ENCODE measurements around the gene GPR137. TPM values are rescaled to one million over a fixed set of nuclear protein-coding genes. Genes with fewer than 3 reads are reported as not detected.

The GPR137 gene
- total RNA-seq, 1 donor from 2014 or later: 55.9 TPM

Other genes starting within 250 kb of the GPR137 start
- 2.4 and 3.0 TPM in 2 replicates for gene FLRT1, start 249.9 kb upstream of the GPR137 start, total RNA-seq
- 22.1 and 26.1 TPM in 2 replicates for gene MACROD1, start 119.7 kb upstream of the GPR137 start, total RNA-seq
- gene STIP1, start 99.7 kb upstream of the GPR137 start, total RNA-seq: 294 and 296 TPM in 2 replicates
- 2.8 and 3.8 TPM in 2 replicates for gene FERMT3, start 79.1 kb upstream of the GPR137 start, total RNA-seq
- 40.2 and 43.2 TPM in 2 replicates for gene TRPT1, start 59.7 kb upstream of the GPR137 start, total RNA-seq
- 35.7 and 40.8 TPM in 2 replicates for gene NUDT22, start 59.6 kb upstream of the GPR137 start, total RNA-seq
- gene DNAJC4, start 55.3 kb upstream of the GPR137 start, total RNA-seq: 27.2 TPM in 2 replicates
- gene VEGFB, start 51.3 kb upstream of the GPR137 start, total RNA-seq: 61.2 and 62.7 TPM in 2 replicates
- 29.2 and 33.7 TPM in 2 replicates for gene FKBP2, start 44.8 kb upstream of the GPR137 start, total RNA-seq
- gene PPP1R14B, start 38.9 kb upstream of the GPR137 start, total RNA-seq: 286 and 296 TPM in 2 replicates
- 36.4 and 40.5 TPM in 2 replicates for gene PLCB3, start 34.3 kb upstream of the GPR137 start, total RNA-seq
- 45.3 and 47.1 TPM in 2 replicates for gene BAD, start 1.2 kb upstream of the GPR137 start, total RNA-seq
- gene KCNK4, start 5.5 kb downstream of the GPR137 start, total RNA-seq: not detected in 2 replicates
- not detected in 2 replicates for gene CATSPERZ, start 14.5 kb downstream of the GPR137 start, total RNA-seq
- 33.8 and 34.7 TPM in 2 replicates for gene ESRRA, start 19.7 kb downstream of the GPR137 start, total RNA-seq
- gene TRMT112, start 31.7 kb downstream of the GPR137 start, total RNA-seq: 201 and 207 TPM in 2 replicates
- 148 and 168 TPM in 2 replicates for gene PRDX5, start 32.3 kb downstream of the GPR137 start, total RNA-seq
- 0.91 and 1.1 TPM in 2 replicates for gene CCDC88B, start 54.4 kb downstream of the GPR137 start, total RNA-seq
- 12.6 and 17.6 TPM in 2 replicates for gene RPS6KA4, start 73.3 kb downstream of the GPR137 start, total RNA-seq

Measured in neural crest cell (in vitro differentiated cells).